Skin of body (tissue), 2 donors: ENCODE results near the gene ZNF576. TPM values are rescaled to one million over a fixed set of nuclear protein-coding genes. Genes with fewer than 3 reads are reported as not detected.
"Not testable (repeated sequence)": the region's sequence is repeated elsewhere in the genome, so short reads cannot be mapped to it uniquely, and the experiment has no call there.

Source experiments
- DNase-seq: peaks from one replicate; lab custom pipeline; 2025; lab: John Stamatoyannopoulos, UW
- total RNA-seq: library from RNA; depleted of rRNA; stranded (reverse); fragments of >200 nt; gene quantifications from one replicate; pipeline ENCODE4 v1.2.3, GENCODE V29; 2014

Gene ZNF576, protein sequence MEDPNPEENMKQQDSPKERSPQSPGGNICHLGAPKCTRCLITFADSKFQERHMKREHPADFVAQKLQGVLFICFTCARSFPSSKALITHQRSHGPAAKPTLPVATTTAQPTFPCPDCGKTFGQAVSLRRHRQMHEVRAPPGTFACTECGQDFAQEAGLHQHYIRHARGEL
- total RNA-seq = 4.6 TPM

DNA sequence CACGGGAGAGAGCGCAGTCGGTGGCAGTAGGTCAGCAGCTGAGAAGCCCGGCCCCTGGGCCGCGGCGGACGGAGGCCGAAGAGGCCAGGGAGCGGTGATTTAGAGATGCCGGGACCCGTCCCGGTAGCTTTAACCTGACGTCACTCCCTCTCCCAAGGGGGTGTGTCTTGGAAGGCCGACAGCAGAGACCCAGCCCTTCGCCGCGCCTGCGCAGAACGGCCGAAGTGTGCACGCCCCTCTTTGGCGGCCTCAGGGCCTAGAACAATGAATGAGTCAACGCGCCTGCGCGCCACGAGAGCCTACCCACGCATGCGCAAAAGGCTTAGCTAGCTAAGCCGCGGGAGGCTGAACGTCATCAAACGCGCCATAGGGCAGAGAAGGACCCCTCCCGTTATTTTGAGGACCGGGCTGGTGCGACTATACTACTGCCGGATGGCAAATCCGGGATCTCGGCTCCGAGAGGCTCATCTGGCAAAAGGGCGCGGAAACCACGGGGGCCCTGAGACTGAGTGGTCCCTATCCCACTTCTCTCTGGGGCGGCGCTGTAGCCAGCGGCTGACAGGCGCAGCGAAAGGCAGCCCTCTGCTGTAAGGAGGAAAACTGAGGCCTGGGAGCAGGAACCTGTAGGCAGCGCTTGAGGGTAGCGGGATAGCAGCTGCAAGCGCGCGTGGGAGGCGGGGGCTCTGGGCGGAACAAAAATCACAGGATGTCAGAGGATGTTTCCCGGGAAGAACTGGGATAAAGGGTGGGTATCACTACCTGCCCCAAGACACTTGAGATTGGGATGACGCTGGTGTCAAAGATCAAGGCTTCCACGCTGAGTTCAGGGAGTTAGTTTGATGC lies at the start of gene ZNF576, which contains the start of gene IRGQ:
Gene ZNF576 (plus strand): TSS at position 597 of the 843 bp plus-strand sequence. CDS start 514 bp downstream, outside the sequence.
Gene IRGQ (minus strand): TSS at position 136 of the 843 bp plus-strand sequence. CDS start 796 bp downstream, outside the sequence.
- peak; percentile 100 for DNase-seq

DNA sequence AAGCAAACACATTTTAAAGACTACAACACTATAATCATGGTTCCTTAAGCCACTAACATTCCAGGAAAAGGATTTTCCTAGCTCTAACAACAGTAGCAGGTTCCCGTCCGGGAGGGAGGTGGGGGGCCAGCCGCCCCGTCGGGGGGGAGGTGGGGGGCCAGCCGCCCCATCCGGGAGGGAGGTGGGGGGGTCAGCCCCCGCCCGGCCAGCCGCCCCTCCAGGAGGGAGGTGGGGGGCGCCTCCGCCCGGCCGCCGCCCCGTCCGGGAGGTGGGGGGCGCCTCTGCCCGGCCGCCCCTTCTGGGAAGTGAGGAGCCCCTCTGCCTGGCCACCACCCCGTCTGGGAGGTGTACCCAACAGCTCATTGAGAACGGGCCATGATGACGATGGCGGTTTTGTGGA lies 48.5 kb upstream of the ZNF576 start:
- DNase-seq = not testable (repeated sequence)

DNA sequence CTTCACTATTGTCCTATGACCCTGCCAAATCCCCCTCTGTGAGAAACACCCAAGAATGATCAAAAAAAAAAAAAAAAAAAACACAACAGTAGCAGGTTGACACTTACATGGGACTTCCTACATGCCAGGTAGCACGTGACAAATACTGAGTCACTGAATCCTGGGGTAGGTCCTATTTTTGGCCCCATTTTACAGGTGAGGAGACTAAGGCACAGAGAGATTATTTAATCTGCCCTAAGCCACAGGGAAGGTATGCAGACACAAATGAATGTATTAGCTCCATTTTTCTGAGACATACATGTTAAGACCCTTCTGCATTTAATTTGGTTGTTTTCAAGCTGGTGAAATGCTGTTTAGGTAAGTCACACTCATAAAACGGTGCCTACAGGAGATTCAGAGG lies 47.7 kb upstream of the ZNF576 start:
- DNase-seq = no peak

DNA sequence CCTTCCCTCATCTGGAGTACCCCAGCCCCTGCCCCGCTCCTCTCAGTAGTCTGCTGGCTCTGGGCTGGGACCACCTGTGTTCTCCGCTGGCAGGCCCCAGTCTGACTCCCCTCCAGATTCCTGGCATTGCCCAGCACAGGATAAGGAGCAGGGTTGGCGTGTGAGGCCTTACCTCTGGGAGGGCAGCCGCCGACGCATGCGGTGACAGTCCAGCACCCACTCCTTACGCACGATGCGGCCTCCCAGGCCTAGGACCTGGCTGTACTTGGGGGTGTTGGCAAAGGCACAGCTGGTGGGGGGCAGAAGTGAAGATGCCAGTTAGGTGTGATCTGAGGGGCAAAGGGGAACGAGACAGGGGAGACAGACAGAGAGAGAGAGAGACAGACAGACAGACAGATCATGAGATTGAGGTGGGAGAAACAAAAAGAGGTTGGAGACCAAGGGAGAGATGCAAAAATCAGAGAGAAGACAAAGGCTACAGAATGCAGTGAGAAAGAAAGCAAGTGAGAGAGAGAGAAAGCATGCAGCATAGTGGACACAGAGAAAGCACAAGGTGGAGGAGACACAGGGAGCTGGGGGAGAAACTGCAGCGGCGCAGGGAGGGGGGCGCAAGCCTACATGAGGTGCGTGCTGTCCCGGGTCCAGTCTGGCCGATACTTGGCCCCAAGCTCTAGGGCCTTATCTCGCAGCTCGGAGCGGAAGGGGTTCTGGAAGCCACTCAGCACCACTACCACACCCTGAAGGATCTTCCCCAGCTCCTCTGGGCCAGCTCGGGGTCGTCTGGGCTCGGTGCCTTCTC lies 44.8 kb upstream of the ZNF576 start:
- no peak for DNase-seq

DNA sequence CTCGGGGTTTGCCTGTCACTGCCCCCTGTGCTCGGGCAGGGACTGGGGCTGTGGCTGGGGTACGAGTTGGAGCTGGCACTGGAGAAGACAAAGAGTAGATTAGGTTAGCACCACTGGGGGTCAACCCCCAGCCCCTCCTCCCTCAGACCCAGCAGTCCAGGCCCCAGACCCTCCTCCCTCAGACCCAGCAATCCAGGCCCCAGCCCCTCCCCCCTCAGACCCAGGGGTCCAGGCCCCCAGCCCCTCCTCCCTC lies 44.3 kb upstream of the ZNF576 start:
- no peak for DNase-seq

DNA sequence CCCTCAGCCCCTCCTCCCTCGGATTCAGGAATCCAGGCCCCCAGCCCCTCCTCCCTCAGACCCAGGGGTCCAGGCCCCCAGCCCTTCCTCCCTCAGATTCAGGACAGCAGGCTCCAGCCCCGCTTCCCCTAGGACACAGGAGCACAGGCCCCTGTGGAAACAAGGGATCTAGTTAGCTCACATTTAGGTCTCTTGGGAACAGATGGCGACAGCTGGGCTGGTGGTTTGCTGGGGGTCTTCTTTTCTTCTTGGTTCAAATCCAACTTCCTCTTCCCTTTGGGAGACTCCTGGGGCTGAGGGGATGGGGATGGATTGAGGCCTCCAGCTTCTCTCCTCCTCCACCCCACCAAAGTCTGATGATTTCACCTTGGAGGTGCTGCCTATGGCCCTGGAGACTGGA lies 43.8 kb upstream of the ZNF576 start:
- no peak for DNase-seq

DNA sequence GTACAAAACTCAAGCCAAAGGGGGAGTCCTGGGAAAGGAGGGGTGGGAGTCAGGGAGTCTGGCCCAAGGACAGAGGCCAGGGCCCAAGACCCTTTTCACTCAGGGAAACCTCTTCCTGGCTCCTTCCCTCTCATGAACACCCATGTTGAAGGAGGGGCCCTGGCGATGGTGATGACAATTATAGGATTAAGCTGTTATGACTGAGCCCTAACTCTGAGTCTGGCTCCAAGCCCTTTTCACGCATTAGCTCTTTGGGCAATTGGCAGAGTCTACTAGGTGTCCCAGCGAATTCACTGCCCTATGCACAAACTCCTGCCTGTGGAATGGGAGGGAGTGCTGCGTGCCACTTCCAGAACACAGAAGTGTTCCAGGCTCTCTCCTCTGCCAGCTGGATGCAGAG lies 42.7 kb upstream of the ZNF576 start:
- DNase-seq = no peak

DNA sequence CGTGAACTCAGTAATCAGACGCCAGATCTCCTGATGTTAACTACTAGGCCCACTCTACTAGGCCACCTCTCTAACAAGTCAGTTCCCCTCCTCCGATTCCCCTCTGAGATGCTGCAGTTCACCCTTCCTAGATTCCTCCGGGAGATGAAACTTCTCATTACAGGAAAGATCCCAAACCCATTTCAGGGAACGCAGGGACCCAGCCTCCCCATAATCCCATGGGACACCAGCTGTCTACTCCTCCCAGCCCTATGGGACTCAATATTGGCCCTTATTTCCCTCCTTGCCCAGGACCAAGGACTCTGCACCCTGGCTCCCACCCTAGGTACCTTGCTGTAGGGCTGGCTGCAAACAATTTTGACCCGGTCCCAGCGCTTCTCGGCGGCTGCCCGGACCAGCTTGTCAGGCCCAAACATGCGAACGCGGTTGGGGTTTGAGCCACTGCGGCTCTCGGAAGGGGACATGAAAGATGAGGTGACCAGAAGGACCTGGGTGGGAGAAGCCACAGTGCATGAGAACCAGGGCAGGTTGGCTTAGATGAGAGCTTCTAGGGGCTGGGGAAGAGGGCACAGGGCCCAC lies 42.0 kb upstream of the ZNF576 start:
- DNase-seq = no peak

DNA sequence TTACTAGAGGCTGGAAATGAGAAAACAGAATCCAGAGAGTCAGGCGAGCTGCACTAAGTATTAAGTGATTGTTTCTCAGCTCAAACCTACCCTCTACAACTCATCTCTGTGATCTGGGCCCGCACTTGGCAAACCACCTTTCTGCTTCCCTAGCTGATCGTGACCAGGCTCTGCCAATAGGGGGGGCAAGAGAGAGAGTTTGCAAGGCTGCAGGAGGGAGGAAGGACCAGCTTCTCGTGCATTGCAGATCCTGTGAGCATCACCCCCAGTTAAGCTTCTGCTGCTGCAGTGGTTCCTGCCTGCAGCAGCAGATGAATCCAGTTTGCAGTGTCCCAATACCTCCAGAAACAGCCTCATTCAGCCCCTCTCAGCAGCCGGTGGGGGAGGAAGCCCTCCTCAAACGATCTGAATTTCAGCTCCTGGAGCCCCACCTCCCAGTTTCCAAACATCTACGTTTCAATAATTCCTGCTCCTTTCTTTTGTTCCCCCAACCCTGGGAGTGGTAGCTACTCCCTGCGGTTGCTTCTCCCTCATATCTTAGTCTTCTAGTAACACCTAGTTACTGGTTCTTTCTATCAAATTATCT lies 41.1 kb upstream of the ZNF576 start:
- peak; percentile 20 for DNase-seq

DNA sequence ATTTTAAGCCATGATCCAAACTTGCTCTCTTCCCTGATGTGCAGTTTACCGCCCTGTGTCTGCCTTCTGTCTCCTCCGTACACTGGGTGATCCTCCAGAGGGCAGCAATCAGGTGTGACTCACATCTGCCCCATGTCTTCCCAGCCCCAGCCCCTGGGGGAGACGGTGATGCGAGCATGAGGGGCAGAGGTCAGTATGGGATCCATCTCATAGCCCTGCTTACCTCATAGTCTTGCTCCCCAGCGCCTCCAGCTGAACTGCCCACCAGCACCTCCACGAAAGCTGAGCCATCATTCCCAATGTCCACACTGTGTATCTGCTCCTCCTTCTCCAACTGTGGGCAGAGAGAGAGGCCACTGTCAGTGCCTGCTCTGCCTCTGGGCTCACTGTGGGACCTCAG lies 35.7 kb upstream of the ZNF576 start:
- DNase-seq = no peak

DNA sequence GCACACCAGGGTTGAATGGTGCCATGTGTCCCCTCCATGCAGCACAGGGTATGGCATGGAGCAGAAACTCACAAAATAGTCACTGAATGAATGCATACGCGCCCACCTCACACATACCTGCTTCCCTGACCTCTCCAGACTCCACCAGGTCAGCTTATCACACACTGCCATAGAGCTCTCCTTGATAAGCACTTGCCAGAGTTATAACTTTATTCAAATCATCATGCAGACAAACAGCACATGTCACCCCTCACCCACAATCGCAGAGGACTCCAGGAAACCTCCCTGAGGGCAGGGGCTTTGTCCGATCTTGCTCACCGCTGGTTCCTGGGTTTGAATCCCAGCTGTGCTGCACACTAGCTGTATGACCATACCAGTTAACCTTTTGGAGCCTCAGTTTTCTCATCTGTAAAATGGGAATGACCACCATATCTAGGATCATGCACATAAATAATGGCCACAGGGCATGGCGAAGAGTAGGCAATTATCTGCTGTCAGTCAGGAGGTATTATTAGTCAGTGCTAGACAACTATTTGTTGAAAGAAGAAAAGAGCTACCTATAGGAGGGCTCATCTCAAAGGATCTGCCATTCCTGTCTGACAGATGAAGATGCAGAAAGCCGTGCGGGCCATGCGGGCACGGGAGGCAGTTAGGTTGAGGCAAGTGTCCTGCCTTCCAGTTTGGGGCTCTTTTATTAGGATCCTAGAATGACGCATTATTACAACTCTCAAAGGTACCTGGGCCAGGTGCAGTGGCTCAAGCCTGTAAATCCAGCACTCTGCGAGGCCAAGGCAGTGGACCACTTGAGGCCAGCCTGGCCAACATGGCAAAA lies 35.0 kb upstream of the ZNF576 start:
- no peak for DNase-seq

DNA sequence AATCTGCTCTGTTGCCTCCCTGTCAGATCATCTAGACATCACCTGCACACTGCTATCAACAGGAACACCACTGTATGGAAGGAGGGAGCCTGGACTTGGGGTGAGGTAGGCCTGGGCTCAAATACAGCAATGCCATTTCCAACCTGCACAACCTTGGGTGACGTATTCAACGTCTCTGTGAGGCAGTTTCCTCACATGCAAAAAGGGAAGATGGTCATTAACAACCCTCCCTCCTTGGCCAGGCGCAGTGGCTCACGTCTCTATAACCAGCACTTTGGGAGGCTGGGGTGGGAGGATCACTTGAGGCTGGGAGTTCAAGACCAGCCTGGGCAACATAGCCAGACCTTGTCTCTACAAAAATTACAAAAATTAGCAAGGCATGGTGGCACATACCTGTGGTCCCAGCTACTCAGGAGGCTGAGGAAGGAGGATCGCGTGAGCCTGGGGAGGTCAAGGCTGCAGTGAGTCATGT lies 34.1 kb upstream of the ZNF576 start:
- DNase-seq = no peak

DNA sequence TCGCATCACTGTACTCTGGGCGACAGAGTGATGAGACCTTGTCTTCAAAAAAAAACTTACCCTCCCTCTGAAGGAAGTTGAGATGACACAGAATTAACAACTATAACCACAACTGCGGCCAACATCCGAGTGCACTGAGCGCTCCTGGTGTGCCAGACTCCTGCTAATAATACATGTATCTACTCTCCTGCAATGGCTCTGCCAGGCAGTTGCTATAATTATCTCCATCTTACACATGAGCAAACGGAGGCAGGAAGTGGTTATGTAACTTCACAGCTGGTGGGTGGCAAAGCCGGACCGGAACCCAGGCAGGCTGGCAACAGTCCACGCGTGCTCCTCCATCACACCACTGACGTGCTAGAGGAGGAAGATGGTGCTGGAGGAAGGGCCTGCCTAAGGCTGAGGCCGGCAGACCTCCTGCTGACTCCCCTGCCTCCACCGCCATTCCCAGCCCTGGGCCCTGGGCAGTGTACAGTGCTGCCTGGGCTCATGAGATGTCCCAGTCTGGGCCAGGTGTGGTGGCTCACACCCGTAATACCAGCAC lies 33.6 kb upstream of the ZNF576 start:
- no peak for DNase-seq

DNA sequence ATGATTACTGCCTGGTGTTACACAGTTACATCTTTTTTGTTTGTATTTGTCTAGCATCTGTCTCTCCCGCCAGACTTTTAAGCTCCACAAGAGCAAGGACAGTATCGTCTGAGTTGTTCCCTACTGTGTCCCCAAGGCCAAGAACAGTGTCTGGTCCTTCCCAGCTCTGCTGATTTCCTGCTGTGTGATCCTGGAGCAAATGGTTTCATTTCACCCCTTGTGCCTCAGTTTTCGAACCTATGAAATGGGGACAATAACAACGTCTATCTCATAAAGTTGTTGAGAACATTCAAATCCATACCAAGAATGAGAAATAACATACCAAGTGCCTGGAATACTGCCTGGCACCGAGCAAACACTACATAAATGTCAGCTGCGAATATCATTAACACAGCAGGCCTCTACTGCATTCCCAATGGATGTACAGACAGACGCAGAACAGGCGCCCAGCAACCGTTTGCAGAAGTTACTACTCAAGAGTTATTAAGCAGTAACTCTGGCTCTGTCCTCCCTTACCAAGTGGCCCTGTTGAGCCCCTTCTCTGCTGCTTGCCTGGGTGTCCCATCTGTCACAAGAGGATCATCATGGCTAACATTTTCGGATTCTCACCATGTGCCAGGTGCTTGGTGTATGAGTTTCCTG lies 32.5 kb upstream of the ZNF576 start:
- no peak for DNase-seq

DNA sequence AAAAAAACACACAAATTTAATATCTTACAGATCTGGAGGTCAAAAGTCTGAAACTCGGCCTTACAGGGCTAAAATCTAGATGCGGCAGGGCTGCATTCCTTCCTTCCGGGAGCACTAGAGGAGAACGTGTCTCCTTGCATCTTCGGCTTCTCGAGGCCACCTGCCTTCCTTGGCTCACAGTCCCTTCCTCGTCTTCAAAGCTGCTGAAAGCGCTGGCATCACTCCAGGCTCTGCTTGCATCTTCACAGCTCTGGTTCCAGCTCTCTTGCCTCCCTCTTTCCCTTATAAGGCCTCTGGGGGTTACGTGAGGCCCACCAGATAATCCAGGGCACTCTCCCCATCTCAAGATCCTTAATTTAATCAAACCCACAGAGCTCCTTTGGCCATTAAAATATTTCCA lies 31.6 kb upstream of the ZNF576 start:
- no peak for DNase-seq

DNA sequence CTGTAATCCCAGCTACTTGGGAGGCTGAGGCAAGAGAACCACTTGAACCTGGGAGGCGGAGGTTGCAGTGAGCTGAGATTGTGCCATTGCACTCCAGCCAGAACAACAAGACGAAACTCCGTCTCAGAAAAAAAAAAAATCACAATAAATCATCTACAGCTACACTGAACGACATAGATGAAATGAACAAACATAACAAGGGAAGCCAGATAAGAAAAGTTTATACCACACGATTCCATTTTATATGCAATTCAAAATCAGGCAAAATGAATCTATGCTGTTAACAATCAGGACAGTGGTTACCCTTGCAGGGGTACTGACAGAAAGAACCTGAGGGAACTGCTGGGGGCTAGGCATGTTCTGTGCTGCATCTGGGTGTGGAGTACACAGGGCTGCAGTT lies 26.7 kb upstream of the ZNF576 start:
- DNase-seq = no peak

DNA sequence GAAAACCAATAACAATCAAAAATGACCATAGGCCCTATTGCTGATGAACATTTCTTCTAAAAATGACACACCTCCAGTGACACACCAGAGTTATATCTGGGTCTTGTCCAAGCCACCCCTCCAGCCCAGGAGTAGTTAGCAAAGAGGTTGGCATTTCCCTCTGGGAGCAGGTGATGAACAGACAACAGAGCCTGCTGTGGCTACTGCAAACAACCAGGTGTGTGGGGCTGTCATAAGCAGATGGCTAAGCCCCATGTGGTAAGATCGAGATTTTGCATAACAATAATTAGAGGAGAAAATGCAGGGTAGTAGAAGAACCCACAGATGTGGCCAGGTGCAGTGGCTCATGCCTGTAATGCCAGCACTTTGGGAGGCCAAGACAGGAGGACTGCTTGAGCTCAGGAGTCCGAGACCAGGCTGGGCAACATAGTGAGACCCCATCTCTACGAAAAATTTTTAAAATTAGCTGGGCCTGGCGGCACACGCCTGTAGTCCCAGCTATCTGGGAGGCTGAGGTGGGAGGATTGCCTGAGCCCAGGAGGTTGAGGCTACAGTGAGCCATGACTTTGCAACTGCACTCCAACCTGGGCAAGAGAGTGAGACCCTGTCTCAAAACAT lies 26.1 kb upstream of the ZNF576 start:
- no peak for DNase-seq

DNA sequence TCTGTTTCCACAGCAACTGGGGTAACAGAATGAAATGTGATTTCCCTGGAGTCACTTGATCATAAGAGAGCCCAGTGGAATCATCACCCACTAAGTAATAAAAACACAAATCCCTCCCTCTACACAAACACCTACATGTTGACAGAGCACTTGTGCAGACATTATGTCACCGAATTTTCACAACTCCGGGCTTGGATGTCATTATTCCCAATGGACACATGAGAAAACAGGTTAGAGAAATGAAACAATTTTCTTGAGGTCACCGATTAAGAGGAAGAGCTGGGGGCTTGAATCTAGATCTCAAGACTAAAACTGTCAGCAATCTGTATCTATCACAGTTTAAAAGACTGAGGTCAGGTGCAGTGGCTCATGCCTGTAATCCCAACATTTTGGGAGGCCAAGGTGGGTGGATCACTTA lies 24.2 kb upstream of the ZNF576 start:
- DNase-seq = no peak

DNA sequence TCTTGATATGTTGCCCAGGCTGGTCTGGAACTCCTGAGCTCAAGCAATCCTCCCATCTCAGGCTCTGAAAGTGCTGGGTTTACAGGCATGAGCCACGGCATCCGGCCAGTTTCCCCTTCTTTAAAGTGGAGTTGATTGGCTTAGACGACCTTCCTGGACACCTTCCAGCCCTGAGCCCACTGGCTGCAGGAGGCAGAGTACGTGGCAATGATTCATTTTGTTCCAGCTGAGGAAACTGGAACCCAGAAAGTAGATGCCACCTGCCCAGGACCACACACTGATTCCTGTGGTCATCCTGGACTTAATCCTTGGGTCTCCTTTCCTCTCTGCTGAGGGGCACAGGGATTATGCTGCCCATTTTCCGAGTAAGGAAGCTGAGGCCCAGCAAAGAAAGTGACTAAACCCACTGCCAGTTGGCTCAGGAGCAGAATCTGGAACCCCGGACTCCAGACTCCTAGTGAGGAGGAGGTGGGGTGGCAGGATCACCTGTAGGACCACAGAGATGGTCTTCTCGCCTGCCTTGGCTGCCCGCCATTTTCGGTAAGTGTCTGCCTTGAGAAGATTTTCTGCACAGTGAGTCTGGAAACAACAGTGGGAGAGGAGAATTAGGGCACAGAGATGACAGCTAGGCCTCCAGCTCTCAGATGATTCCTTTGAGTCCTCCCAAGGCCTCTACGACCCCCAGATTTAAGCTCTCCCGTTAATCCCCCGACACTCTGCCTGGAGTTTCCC lies 21.8 kb upstream of the ZNF576 start:
- DNase-seq = no peak
